CD4-positive, alpha-beta T cell treated with Interleukin-10 for 1 hour (primary cell): ENCODE data around the gene PDXDC1.
"Not testable (repeated sequence)": the region's sequence is repeated elsewhere in the genome, so short reads cannot be mapped to it uniquely, and the experiment has no call there.

Source experiments
- DNase-seq: peaks from one replicate; pipeline ENCODE4 v3.0.0-alpha.2; 2020

PDXDC1 gene

DNA sequence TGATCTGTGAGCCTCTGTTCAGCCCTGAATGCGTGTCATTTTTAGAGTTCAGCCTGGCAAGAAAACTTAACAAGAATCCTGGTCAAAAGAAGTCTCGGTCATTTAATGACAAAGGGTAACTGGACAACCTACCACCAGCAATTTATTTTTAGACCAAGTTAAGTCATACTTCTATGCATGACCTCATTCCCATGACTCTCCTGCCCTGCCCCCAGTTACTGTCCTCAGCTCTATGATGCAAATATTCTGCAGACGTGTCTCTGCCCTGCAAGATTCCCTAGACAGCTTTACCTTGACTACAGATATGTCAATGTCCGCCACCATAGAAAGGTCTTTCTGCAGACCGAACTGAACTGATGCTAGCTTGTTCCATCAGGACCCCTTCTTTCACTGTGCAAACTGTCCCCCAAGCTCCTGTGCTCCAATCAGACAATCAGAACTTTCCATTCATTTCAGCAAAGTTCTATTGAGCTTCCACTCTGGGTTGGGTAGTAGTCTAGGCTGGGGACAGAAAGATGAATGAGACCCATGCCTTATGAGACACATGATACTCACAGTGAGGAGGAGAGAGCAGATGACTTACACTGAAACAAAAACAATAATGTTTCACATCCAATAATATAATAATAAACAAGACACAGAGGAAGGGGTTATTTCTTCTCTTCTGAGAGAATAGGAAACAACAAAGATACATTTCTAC lies 194.3 kb downstream of the PDXDC1 start:
- not testable (repeated sequence) for DNase-seq

DNA sequence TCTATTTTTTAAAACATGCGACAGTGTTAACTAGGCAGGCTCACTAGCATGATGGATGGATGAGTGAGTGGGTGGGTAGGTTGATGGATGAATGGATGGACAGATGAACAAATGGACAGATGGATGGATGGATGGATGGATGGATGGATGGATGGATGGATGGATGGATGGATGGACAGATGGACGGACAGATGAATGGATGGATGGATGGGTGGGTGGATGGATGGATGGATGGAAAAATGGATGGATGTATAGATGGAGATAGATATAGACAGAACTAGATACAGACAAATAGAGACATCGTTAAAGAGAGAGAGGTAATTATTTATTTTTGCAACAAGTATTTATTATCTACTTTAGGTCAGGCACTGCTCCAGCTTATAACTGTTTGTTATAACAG lies 205.1 kb downstream of the PDXDC1 start:
- DNase-seq = not testable (repeated sequence)

DNA sequence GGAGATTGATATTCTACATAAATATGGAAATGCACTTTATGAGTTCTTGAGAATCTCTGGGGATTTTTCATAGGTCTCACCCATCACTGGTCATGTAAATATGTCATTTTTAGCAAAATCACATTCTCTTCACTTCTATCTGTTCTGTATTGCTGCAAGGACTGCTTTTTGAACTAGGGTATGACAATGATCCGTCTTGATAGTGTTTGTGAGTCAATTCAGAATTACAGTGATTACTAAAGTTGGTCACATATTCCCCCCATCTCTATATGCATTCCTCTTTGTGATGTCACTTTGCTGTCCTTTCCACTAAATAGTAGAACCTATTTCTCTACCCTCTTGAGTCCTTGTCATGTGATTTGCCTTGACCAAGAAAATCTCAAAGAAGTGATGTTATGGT lies 206.1 kb downstream of the PDXDC1 start:
- DNase-seq = not testable (repeated sequence)

DNA sequence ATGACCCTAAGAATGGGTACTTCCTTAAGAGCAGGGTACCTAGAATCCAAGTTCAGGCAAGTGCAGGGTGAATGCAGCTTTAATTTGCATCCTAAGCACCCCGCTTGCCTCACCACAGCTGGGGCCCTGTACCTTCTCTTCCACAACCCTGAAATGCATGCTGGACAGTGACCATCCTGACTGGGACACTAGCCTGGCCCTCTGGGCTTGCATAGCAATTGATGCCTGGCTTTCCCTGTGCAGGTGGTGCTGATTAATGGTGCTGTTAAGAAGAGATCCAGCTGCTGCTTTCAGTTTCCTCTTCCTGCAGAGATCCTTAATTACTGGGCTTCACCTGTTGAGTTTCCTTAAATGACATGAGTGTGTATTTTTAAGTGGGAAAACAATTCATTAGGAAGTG lies 209.2 kb downstream of the PDXDC1 start:
- not testable (repeated sequence) for DNase-seq
